Naive B cell (primary cell): ENCODE data around the gene ELAC1. TPM values are rescaled to one million over a fixed set of nuclear protein-coding genes. Genes with fewer than 3 reads are reported as not detected.
"Not testable (repeated sequence)": the region's sequence is repeated elsewhere in the genome, so short reads cannot be mapped to it uniquely, and the experiment has no call there.

Source experiments
- ATAC-seq, 2 donors: fragments of 150-1000 bp; cut with Tn5 transposase; 2 replicates each; pipeline ENCODE4 v1.10.0; 2021; ENCODE audit warnings: low read depth in 2 of 2, mild to moderate bottlenecking in 2 of 2, moderate library complexity in 2 of 2
- DNase-seq: peaks from one replicate; pipeline ENCODE4 v3.0.0; 2022
- H3K27ac Mint-ChIP-seq, 6 donors: one replicate each; pipeline ENCODE4 v1.8.0; 2020 to 2022; ENCODE audit warnings: mild to moderate bottlenecking in 6 of 6, mixed read lengths in 6 of 6, moderate library complexity in 5 of 6, inconsistent platforms in 2 of 6
- H3K27me3 Mint-ChIP-seq, 3 donors: one replicate each; pipeline ENCODE4 v1.8.0; 2021 to 2022; ENCODE audit warnings: mixed read lengths in 3 of 3, mild to moderate bottlenecking in 1 of 3
- H3K36me3 Mint-ChIP-seq, 2 donors: one replicate each; pipeline ENCODE4 v1.8.0; 2020 to 2022; ENCODE audit warnings: mixed read lengths in 2 of 2, inconsistent platforms in 1 of 2, mild to moderate bottlenecking in 1 of 2
- H3K4me1 Mint-ChIP-seq, 3 donors: one replicate each; pipeline ENCODE4 v1.8.0; 2020 to 2022; ENCODE audit warnings: mixed read lengths in 3 of 3, inconsistent platforms in 1 of 3, mild to moderate bottlenecking in 1 of 3, moderate library complexity in 1 of 3
- H3K4me3 Mint-ChIP-seq, 8 donors: one replicate each; pipeline ENCODE4 v1.8.0; 2020 to 2022; ENCODE audit warnings: mild to moderate bottlenecking in 8 of 8, mixed read lengths in 8 of 8, moderate library complexity in 8 of 8, inconsistent platforms in 2 of 8
- H3K9me3 Mint-ChIP-seq, 7 donors: one replicate each; pipeline ENCODE4 v1.8.0; 2020 to 2022; ENCODE audit warnings: mixed read lengths in 7 of 7, mild to moderate bottlenecking in 5 of 7, inconsistent platforms in 2 of 7, moderate library complexity in 1 of 7
- polyA plus RNA-seq, 6 donors: library from polyadenylated mRNA; unstranded; fragments of 300-500 nt; fragmentation: Illumina TruSeq; gene quantifications; one replicate each; pipeline ENCODE4 v1.2.3, GENCODE V29; 2021; ENCODE audit warnings: low read depth in 6 of 6

ELAC1 gene
- polyA plus RNA-seq, 6 donors from 2014 or later = 15.7 to 21.8 (median 19.4) TPM

DNA sequence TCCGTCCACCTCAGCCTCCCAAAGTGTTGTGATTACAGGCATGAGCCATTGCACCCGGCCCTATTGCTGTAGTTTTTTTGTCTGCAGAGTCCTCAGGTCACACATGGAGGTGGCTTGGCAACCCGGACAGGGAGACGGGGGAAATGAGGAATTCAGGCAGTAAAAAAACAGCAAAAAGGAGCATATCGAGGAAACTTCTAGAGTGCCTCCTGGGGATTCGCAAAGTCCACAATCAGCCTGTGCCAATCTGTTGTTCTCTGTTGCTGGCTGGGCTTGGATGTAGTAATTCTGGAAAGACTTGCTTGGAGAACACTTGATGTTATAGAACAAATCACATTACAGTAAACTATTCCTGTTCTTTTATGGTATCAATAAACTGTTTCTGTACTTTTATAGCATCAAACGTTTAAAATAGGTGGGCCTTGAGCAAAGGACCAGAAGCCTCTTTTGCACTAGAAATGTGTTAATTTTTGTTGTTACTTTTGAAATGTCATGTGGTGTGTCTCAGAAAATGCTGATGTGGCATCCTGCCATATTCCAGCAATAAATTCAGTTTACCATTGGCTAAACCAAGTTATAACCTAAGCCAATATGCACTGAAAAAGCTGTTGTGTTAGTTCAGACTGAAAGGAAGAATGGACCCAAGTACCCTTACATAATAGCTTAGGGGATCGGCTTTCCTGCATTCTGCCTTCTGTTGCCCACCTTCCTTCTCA lies 14.4 kb downstream of the ELAC1 start:
- Mint-ChIP-seq H3K9me3 (peaks cover 0 to 13% (median 4%) of the 10 kb centered on the region in 7 donors), H3K27ac (peak overlapping the region in 1 of 6 donors; percentile 5), H3K27me3 (no peaks in the 10 kb centered on the region), H3K36me3 (peaks cover 24 to 36% of the 10 kb centered on the region in 2 donors), H3K4me1 (peaks cover 0 to 8% (median 0%) of the 10 kb centered on the region in 3 donors), H3K4me3 (no peak overlapping the region)
- DNase-seq (no peak), ATAC-seq (no peak)

DNA sequence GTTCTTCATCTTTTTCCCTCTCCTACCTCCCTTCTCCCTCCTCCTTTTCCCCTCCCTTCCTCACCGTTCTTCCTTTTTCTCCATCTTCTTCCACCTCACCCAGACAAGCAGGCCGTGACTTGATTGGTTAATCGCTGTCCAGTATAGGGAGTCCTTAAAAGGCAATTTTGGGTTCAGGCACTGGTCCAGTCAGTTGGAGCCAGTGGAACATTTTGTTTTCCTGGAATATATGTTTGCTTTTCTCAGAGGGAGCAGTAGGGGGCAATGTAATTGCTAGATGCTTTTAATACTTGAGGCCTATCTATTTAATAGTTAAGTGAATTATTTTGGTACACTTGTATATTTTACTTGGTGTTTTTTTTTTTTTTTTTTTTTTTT lies 15.0 kb downstream of the ELAC1 start:
- ATAC-seq = no peak
- Mint-ChIP-seq H3K27ac (peak overlapping the region in 1 of 6 donors; percentile 5), H3K27me3 (no peaks in the 10 kb centered on the region), H3K4me3 (no peak overlapping the region), H3K4me1 (peaks cover 0 to 8% (median 0%) of the 10 kb centered on the region in 3 donors), H3K9me3 (peaks cover 0 to 8% (median 3%) of the 10 kb centered on the region in 7 donors), H3K36me3 (peaks cover 18 to 34% of the 10 kb centered on the region in 2 donors)
- no peak for DNase-seq

DNA sequence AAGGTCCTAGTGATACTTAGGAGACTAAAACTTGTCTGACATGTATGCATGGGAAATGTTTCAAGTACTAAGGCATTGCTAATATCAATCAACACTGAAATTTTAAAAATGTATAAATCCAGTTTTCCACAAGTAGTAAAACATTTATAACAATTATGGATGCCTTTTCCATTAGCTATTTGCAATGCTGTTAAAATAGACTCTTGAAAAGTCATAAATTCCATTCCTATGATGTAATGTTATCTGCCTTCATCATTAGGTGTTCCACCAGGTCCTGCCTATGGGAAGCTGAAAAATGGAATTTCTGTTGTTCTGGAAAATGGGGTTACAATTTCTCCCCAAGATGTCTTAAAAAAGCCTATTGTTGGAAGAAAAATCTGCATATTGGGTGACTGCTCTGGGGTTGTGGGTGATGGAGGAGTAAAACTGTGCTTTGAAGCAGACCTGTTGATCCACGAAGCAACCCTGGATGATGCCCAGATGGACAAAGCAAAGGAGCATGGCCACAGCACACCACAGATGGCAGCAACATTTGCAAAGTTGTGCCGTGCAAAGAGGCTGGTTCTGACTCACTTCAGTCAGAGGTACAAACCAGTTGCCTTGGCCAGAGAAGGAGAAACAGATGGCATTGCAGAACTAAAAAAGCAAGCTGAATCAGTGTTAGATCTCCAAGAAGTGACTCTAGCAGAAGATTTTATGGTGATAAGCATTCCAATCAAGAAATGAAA lies 18.7 kb downstream of the ELAC1 start:
- Mint-ChIP-seq H3K9me3 (no peaks in the 10 kb centered on the region), H3K4me1 (peaks cover 0 to 4% (median 0%) of the 10 kb centered on the region in 3 donors), H3K36me3 (peaks cover 7 to 22% of the 10 kb centered on the region in 2 donors), H3K4me3 (no peak overlapping the region), H3K27me3 (no peaks in the 10 kb centered on the region), H3K27ac (no peak overlapping the region)
- no peak for ATAC-seq
- no peak for DNase-seq

DNA sequence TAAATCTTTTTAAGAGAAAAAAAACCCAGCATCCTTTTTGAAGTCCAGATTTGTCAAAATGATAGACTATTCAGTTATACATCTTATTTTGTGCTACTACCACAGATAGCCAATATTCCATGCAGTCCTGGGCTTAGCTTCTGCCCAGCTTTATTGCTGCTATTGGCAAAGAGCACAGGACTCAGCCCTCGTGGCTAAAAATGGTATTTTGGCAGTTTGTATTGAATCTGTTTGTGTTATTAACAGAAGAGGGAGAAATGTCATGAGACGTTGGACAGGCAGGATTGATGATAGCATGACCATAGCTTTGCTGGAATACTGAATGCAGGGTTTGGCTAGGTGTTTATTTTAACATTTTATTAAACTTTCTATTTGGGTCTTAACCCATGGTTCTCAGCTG lies 19.4 kb downstream of the ELAC1 start:
- Mint-ChIP-seq H3K36me3 (peaks cover 7 to 22% of the 10 kb centered on the region in 2 donors), H3K27me3 (no peaks in the 10 kb centered on the region), H3K9me3 (no peaks in the 10 kb centered on the region), H3K27ac (no peak overlapping the region), H3K4me1 (peaks cover 0 to 4% (median 0%) of the 10 kb centered on the region in 3 donors), H3K4me3 (no peak overlapping the region)
- no peak for DNase-seq
- ATAC-seq = no peak

DNA sequence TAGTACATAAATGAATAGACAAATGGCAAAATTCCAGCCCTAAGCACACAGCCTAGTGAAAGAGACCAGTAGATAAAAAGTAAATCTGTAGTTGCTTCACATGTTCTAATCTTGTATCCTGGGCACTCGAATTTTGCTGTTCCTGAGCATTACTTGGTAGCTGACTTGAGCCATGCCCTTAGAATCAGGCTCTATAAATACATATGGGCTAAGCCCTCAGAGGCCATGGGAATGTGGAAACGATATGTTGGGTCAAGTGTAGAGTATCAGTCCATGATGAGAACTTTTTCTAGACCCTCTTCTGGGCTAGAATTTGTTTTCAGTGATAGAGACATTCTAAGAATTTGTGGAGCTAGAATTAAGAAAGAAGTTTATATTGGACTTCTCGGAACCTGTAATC lies 21.9 kb downstream of the ELAC1 start:
- Mint-ChIP-seq H3K4me3 (no peak overlapping the region), H3K4me1 (no peaks in the 10 kb centered on the region), H3K9me3 (peaks cover 0 to under 1% (median 0%) of the 10 kb centered on the region in 7 donors), H3K36me3 (peaks cover 6 to 26% of the 10 kb centered on the region in 2 donors), H3K27ac (no peak overlapping the region), H3K27me3 (no peaks in the 10 kb centered on the region)
- no peak for ATAC-seq
- no peak for DNase-seq

DNA sequence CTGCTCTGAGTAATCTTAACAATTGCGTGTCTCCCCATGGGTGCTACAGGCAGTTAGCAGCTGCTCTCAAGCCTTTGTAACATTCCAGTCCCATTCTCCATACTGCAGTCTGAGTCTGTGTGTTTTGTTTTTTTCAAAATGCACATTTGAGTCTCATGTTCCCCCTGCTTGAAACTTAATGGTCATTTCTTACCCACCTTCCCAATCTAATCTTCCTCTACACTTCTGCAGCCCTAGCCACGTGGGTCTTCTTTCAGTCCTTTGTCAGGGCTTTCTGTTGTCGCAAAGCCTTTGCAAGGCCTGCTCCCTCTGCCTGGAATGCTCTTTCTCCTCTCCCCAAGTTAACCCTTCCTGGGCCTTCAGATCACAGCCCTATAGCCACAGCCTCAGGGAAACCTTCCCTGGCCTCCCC lies 24.5 kb downstream of the ELAC1 start:
- Mint-ChIP-seq H3K27ac (no peak overlapping the region), H3K9me3 (peaks cover 0 to 6% (median 0%) of the 10 kb centered on the region in 7 donors), H3K27me3 (no peaks in the 10 kb centered on the region), H3K36me3 (peaks cover 0 to 15% of the 10 kb centered on the region in 2 donors), H3K4me3 (no peak overlapping the region), H3K4me1 (no peaks in the 10 kb centered on the region)
- DNase-seq (no peak), ATAC-seq (no peak)

DNA sequence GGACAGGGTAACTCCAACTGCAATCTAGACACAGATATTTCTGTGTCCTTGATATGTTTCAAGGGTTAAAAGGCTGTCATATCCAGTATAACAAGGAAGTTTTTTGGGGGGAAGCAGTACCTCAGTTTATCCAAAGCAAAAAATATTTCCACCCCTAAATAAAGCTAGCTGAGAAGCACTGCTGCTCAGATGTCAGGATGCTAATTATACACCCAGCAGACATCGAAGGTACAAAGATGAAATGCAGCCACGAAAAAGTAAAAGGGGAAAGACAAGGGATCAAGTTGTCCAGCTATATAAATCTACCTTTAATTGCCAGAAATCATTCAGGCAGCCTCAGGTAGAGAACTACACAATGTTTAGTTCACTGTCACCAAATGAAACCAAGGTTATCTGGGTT lies 26.2 kb downstream of the ELAC1 start:
- Mint-ChIP-seq H3K4me3 (no peak overlapping the region), H3K9me3 (peaks cover 0 to 10% (median 1%) of the 10 kb centered on the region in 7 donors), H3K4me1 (no peaks in the 10 kb centered on the region), H3K27me3 (no peaks in the 10 kb centered on the region), H3K27ac (no peak overlapping the region), H3K36me3 (peaks cover 0 to 12% of the 10 kb centered on the region in 2 donors)
- DNase-seq (no peak), ATAC-seq (no peak)

DNA sequence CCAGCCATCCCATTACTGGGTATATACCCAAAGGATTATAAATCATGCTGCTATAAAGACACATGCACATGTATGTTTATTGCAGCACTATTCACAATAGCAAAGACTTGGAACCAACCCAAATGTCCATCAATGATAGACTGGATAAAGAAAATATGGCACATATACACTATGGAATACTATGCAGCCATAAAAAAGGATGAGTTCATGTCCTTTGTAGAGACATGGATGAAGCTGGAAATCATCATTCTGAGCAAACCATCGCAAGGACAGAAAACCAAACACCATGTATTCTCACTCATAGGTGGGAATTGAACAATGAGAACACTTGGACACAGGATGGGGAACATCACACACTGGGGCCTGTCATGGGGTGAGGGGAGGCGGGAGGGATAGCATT lies 35.3 kb downstream of the ELAC1 start:
- not testable (repeated sequence) for H3K27me3 Mint-ChIP-seq, H3K4me3 Mint-ChIP-seq, DNase-seq, H3K27ac Mint-ChIP-seq, H3K4me1 Mint-ChIP-seq, H3K36me3 Mint-ChIP-seq, ATAC-seq
- peaks cover 0 to 14% (median 3%) of the 10 kb centered on the region in 7 donors for H3K9me3 Mint-ChIP-seq

DNA sequence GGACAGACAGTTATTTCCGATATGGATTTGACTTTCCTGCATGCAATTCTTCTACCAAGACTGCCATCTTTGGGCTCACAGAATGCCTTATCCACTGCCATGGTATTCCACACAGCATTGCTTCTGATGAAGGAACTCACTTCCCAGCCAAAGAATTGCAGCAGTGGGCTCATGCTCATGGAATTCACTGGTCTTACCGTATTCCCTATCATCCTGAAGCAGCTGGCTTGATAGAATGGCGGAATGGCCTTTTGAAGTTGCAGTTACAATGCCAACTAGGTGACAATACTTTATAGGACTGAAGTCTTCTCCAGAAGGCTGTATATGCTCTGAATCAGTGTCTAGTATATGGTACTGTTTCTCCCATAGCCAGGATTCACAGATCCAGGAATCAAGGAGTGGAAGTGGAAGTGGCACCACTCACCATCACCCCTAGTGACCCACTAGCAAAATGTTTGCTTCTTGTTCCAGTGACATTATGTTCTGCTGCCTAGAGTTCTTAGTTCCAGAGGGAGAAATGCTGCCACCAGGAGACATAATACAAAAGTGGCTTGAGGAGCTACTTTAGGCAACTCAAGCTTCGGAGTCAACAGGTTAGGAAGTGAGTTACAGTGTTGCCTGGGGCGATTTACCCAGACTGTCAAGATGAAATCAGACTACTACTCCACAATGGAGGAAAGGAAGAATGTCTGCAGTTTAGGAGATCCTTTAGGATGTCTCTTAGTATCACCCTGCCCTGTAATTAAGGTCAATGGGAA lies 38.4 kb downstream of the ELAC1 start:
- Mint-ChIP-seq H3K4me1 (peaks cover 0 to 9% (median 0%) of the 10 kb centered on the region in 3 donors), H3K27me3 (no peaks in the 10 kb centered on the region), H3K9me3 (peaks cover 0 to 14% (median 1%) of the 10 kb centered on the region in 7 donors), H3K36me3 (no peaks in the 10 kb centered on the region), H3K4me3 (no peak overlapping the region), H3K27ac (peak overlapping the region in 2 of 6 donors; percentile 12 to 40)
- ATAC-seq (no peak), DNase-seq (no peak)

DNA sequence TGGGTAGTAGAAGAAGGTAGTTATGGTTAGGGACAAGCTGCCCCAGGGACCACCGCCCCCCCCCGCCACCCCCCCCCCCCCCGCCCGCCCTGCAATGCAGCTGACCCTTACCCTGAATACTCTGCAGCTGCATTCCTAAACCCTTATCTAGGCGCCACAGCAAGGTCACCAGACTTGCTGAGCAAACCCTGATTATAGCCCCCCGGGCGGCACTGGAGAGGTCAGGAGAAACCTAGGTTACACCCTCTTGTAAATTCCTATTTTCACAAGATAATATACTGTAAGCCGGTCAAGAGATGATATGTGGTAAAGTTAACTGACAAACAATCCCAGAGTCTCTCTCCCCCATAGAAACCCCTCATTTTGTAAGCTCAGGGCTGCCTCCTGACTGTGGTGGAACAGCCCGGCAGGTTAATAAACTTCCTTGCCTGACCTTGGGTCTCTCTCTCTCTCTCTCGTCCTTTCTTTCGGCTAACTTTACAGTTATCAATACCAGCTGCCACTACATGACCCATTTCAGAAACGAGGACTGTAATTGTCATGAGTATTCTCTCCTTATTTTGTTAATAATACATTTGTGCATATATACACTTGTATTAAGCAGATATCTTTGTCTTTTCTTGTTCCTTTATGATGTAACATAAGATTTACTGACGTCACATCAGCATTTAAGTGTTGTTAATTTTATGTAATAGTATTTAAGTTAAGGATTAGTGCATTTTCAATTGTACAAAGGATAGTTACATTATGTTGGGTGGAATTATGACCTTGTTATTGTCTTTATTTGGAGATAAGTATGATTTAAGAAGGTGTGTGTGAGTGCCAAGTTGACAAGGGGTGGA lies 39.3 kb downstream of the ELAC1 start:
- ATAC-seq (no peak), DNase-seq (no peak)
- Mint-ChIP-seq H3K36me3 (no peaks in the 10 kb centered on the region), H3K27me3 (no peaks in the 10 kb centered on the region), H3K27ac (peak overlapping the region in 1 of 6 donors; percentile 40), H3K9me3 (peaks cover 0 to 9% (median 0%) of the 10 kb centered on the region in 7 donors), H3K4me1 (peaks cover 0 to 9% (median 0%) of the 10 kb centered on the region in 3 donors), H3K4me3 (no peak overlapping the region)

DNA sequence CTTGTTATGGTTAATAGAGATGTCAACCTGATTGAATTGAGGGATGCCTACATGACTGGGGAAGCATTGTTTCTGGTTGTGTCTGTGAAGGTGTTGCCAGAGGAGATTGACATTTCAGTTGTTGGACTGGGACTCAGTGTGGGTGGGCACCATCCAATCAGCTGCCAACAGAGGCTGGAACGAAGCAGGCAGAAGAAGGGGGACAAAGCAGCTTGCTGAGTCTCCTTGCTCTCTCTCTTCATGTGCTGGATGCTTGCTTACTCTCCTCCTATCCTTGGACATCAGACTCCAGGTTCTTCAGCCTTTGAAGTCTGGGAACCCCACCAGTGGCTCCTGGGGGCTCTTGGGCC lies 39.9 kb downstream of the ELAC1 start:
- peaks cover 0 to 7% (median 0%) of the 10 kb centered on the region in 7 donors for H3K9me3 Mint-ChIP-seq
- ATAC-seq (no peak), DNase-seq (no peak)
- H3K4me1 Mint-ChIP-seq = peaks cover 0 to 9% (median 0%) of the 10 kb centered on the region in 3 donors
- H3K36me3 Mint-ChIP-seq = no peaks in the 10 kb centered on the region
- no peak overlapping the region for H3K4me3 Mint-ChIP-seq
- H3K27me3 Mint-ChIP-seq = no peaks in the 10 kb centered on the region
- H3K27ac Mint-ChIP-seq = no peak overlapping the region

DNA sequence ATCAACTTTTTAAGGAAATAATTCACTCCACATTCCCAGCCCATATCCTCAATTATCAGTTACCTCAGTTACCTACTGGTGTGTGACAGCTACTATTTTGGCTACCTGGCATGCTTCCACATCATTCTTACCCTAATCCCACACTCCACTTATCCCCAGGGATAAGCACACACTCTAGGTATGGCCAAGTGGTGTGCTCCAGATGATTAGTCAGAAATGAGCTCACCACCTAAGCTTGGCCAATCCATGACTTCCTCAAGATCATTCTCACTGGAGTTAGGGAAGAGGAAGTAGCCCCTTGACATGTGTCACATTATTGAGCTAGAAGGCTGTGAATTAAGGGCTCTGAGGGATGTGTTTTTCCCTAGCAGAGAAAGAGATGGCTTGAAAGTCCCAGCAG lies 41.2 kb downstream of the ELAC1 start:
- DNase-seq (no peak), ATAC-seq (no peak)
- Mint-ChIP-seq H3K27ac (no peak overlapping the region), H3K4me1 (peaks cover 0 to 9% (median 0%) of the 10 kb centered on the region in 3 donors), H3K9me3 (no peaks in the 10 kb centered on the region), H3K4me3 (no peak overlapping the region), H3K36me3 (no peaks in the 10 kb centered on the region), H3K27me3 (no peaks in the 10 kb centered on the region)

DNA sequence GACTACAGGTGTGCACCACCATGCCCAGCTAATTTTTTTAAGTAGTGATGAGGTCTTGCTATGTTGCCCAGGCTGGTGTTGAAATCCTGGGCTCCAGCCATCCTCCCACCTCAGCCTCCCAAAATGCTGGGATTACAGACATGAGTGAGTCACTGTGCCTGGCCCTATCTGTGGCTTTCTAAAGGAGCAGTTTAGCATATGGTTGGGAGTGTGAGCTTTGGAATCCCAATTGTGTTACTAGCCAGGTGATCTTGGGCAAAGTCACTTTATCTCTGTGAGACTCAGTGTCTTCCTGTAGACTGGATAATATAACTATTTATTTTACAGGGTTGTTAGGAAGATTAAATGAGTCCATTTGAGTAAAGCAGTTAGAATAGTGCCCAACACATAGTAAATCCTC lies 42.4 kb downstream of the ELAC1 start:
- ATAC-seq (no peak), DNase-seq (no peak)
- Mint-ChIP-seq H3K27ac (no peak overlapping the region), H3K4me3 (no peak overlapping the region), H3K9me3 (peaks cover 0 to 4% (median 0%) of the 10 kb centered on the region in 7 donors), H3K36me3 (peaks cover 1 to 4% of the 10 kb centered on the region in 2 donors), H3K4me1 (peaks cover 0 to 9% (median 0%) of the 10 kb centered on the region in 3 donors), H3K27me3 (no peaks in the 10 kb centered on the region)
